ENCODE measurements around the gene RSBN1.

DNA sequence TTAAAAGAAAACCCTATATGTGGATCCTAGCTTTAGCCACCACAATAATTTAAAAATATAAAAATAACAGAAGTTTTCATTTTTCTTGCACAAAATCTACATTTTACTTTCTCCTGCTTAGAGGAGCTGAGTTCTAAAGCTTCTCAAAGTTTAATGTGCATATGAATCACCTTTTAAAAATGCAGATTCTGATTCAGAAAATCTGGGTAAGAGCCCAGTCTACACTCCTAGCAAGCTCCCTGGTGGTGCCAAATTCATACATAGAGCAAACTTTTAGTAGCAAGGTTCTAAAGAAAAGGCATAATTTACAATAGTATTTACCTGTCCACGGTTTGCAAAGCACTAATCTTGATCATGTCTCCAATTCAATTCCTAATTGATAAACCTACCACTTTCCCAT, 19.3 kb downstream of the RSBN1 start:
- TF ChIP-seq, protein P1, sequence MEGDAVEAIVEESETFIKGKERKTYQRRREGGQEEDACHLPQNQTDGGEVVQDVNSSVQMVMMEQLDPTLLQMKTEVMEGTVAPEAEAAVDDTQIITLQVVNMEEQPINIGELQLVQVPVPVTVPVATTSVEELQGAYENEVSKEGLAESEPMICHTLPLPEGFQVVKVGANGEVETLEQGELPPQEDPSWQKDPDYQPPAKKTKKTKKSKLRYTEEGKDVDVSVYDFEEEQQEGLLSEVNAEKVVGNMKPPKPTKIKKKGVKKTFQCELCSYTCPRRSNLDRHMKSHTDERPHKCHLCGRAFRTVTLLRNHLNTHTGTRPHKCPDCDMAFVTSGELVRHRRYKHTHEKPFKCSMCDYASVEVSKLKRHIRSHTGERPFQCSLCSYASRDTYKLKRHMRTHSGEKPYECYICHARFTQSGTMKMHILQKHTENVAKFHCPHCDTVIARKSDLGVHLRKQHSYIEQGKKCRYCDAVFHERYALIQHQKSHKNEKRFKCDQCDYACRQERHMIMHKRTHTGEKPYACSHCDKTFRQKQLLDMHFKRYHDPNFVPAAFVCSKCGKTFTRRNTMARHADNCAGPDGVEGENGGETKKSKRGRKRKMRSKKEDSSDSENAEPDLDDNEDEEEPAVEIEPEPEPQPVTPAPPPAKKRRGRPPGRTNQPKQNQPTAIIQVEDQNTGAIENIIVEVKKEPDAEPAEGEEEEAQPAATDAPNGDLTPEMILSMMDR (IDR thresholded peaks at IDR 0.05; ENCODE audit: insufficient read depth, low read length, poor library complexity, severe bottlenecking) = no peak
- TF ChIP-seq EZH2phosphoT487 (conservative IDR thresholded peaks at IDR 0.05; ENCODE audit: low read length) = no peak
